Karpas-422 (cell line): ENCODE measurements around the gene C11orf16. TPM values are rescaled to one million over a fixed set of nuclear protein-coding genes. Genes with fewer than 3 reads are reported as not detected.
"Not testable (repeated sequence)": the region's sequence is repeated elsewhere in the genome, so short reads cannot be mapped to it uniquely, and the experiment has no call there.

Source experiments
- DNase-seq: peaks from one replicate; pipeline ENCODE4 v3.0.0-alpha.2; 2015
- H2AFZ ChIP-seq: fragments of 200-600 bp; sonication (generic); 2 replicates; pipeline ENCODE4 v1.6.1; 2014; ENCODE audit warnings: antibody characterized with exemption, low read length, mixed read lengths
- H3K27ac ChIP-seq: fragments of 200-600 bp; sonication (generic); 2 replicates; pipeline ENCODE4 v1.5.1; 2014; ENCODE audit warnings: mild to moderate bottlenecking, low read length, moderate library complexity
- H3K27me3 ChIP-seq: fragments of 200-600 bp; sonication (generic); 2 replicates; pipeline ENCODE4 v1.6.1; 2014; ENCODE audit warnings: low read length, mixed read lengths
- H3K36me3 ChIP-seq: fragments of 200-600 bp; sonication (generic); 2 replicates; pipeline ENCODE4 v1.6.1; 2014; ENCODE audit warnings: low read length, mixed read lengths; ENCODE audit not compliant: insufficient read depth
- H3K4me1 ChIP-seq: fragments of 200-600 bp; sonication (generic); 2 replicates; pipeline ENCODE4 v1.6.1; 2014; ENCODE audit warnings: mild to moderate bottlenecking, low read length, mixed read lengths
- H3K4me2 ChIP-seq: fragments of 200-600 bp; sonication (generic); 2 replicates; pipeline ENCODE4 v1.6.1; 2014; ENCODE audit warnings: low read length, low read depth, mild to moderate bottlenecking; ENCODE audit not compliant: poor library complexity, severe bottlenecking
- H3K4me3 ChIP-seq: fragments of 200-600 bp; sonication (generic); 2 replicates; pipeline ENCODE4 v1.5.1; 2014; ENCODE audit warnings: mild to moderate bottlenecking, antibody characterized with exemption, low read length, mixed read lengths
- H3K79me2 ChIP-seq: fragments of 200-600 bp; sonication (generic); 2 replicates; pipeline ENCODE4 v1.6.1; 2014; ENCODE audit warnings: mild to moderate bottlenecking, low read length, mixed read lengths
- H3K9ac ChIP-seq: fragments of 200-600 bp; sonication (generic); 2 replicates; pipeline ENCODE4 v1.6.0; 2014; ENCODE audit warnings: low read length
- H3K9me2 ChIP-seq: fragments of 200-600 bp; sonication (generic), shearing (Covaris generic); replicated peaks from 2 replicates; pipeline ENCODE4 v1.6.0; 2014; ENCODE audit warnings: mild to moderate bottlenecking, low read length, moderate library complexity; ENCODE audit not compliant: insufficient read depth
- H3K9me3 ChIP-seq: fragments of 300-700, 200-600 bp; sonication (generic); 2 replicates; pipeline ENCODE4 v1.6.1; 2014; ENCODE audit warnings: low read length, mixed read lengths
- H4K20me1 ChIP-seq: fragments of 200-600 bp; sonication (generic); 2 replicates; pipeline ENCODE4 v1.6.1; 2014; ENCODE audit warnings: mild to moderate bottlenecking, antibody characterized with exemption, low read length, low read depth; ENCODE audit not compliant: insufficient read depth
- total RNA-seq: library from RNA; depleted of rRNA; stranded (reverse); fragments of >200 nt; shearing (Covaris generic); gene quantifications from 2 replicates; pipeline ENCODE4 v1.2.3, GENCODE V29; 2014; ENCODE audit warnings: low replicate concordance

The C11orf16 gene
- total RNA-seq, 1 experiment from 2014 or later = not detected

GRCh38 chr11:8947230-8947943, 14.6 kb upstream of the C11orf16 start:
- Histone ChIP-seq H4K20me1 (no peaks in the 10 kb centered on the region), H3K27ac (no peak overlapping the region), H3K4me2 (no peak overlapping the region), H3K9me3 (no peaks in the 10 kb centered on the region), H3K9me2 (no peaks in the 10 kb centered on the region), H3K4me1 (no peaks in the 10 kb centered on the region), H3K4me3 (no peak overlapping the region), H3K27me3 (no peaks in the 10 kb centered on the region), H3K79me2 (no peaks in the 10 kb centered on the region), H3K36me3 (peaks cover 16% of the 10 kb centered on the region), H2AFZ (no peak overlapping the region), H3K9ac (no peak overlapping the region)
- no peak for DNase-seq

DNA sequence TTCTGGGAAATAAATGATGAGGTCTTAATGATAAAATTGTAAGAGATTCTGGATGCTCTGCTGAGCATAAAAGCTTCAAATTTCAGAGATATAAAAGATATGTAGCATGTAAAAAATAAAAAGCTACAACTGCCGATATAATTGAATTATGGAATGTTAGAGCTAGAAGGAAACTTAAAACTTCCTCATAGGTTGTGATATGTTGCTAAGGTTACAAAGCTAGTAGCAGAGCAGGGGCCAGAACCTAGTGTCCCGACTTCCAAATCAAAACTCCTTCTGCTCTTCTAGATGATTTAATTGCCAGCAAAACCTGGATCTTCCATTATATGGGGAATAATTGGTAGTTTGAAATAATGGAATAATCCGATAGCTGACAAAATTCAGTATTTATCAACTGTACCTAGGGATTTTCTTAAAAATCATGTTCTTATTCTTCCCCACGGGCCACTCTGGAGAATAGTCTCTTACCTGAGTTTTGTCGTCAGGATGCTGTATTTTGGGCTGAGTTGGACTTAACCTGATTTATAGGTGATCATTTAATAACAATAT, 9.8 kb upstream of the C11orf16 start, which contains the start of gene ASCL3:
Gene ASCL3 (minus strand): TSS at position 499 of the 549 bp plus-strand sequence. CDS start 4,855 bp downstream, outside the sequence.
- no peaks in the 10 kb centered on the region for H3K79me2 ChIP-seq
- H3K4me3 ChIP-seq = no peak within 1 kb of the TSS
- peaks cover 5% of the 10 kb centered on the region; the same call in 1 of the 2 replicates for H3K36me3 ChIP-seq
- no peak for DNase-seq
- no peak within 1 kb of the TSS for H3K4me2 ChIP-seq
- no peaks in the 10 kb centered on the region for H4K20me1 ChIP-seq
- 0 out of 2 replicates have a peak, but pooled peaks cover 3% of the 10 kb centered on the region for H3K27me3 ChIP-seq
- H3K9me2 ChIP-seq = no peaks in the 10 kb centered on the region
- H2AFZ ChIP-seq = 0 out of 2 replicates have a peak within 1 kb of the TSS, but pooled peaks have one; percentile 63
- H3K4me1 ChIP-seq = peaks cover 7% of the 10 kb centered on the region; the same call in 1 of the 2 replicates
- H3K27ac ChIP-seq = no peak within 1 kb of the TSS
- H3K9ac ChIP-seq = no peak within 1 kb of the TSS
- H3K9me3 ChIP-seq = no peaks in the 10 kb centered on the region

DNA sequence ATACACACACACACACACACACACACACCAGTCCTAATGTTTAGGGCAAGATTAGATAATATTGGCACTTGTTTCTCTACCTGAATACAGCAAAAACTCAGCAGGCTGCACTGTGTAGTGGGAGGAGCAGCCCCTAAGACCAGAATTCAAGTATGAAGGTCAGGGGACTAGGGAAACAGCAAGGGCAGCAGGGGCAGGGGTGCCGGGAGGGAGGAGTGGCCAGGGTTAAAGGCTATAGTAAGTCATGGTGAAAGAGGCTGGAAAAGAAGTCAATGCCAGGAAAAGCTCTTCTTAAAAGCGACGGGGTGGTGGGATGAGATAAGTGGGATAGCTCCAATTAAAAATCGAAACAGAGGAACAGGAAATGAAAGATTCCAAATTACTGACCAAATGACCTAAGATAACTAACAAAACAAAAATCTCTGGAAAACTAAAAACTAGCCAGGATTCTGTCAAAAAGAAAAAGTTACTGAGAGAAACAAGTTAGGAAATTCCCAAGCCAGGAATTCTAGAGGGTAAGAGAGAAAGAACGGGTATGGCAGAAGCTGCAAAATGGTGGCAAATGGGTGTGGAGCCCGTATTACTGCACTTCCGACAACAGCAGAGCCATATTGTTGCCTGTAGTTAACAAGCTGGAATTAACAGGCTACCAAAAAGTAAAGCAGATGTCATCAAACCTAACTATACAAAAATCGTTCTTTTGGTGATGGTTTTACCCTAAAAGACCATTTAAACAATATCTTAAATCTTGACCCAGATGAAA, 8.8 kb upstream of the C11orf16 start:
- Histone ChIP-seq H3K4me1 (peaks cover 7% of the 10 kb centered on the region; the same call in 1 of the 2 replicates), H2AFZ (0 out of 2 replicates have a peak overlapping the region, but pooled peaks have one; percentile 63), H3K79me2 (no peaks in the 10 kb centered on the region), H3K9me2 (no peaks in the 10 kb centered on the region), H3K27me3 (0 out of 2 replicates have a peak, but pooled peaks cover 3% of the 10 kb centered on the region), H3K9ac (no peak overlapping the region), H4K20me1 (no peaks in the 10 kb centered on the region), H3K27ac (no peak overlapping the region), H3K4me2 (no peak overlapping the region), H3K4me3 (no peak overlapping the region), H3K36me3 (no peaks in the 10 kb centered on the region), H3K9me3 (no peaks in the 10 kb centered on the region)
- no peak for DNase-seq

- Histone ChIP-seq H3K27ac (no peak overlapping the region), H3K4me2 (no peak overlapping the region), H3K27me3 (0 out of 2 replicates have a peak, but pooled peaks cover 3% of the 10 kb centered on the region), H3K4me1 (peaks cover 7% of the 10 kb centered on the region; the same call in 1 of the 2 replicates), H3K9me3 (no peaks in the 10 kb centered on the region), H3K79me2 (no peaks in the 10 kb centered on the region), H2AFZ (no peak overlapping the region), H4K20me1 (no peaks in the 10 kb centered on the region), H3K36me3 (no peaks in the 10 kb centered on the region), H3K9ac (no peak overlapping the region), H3K4me3 (no peak overlapping the region), H3K9me2 (no peaks in the 10 kb centered on the region)
- DNase-seq = no peak
Measured at GRCh38 chr11:8937659-8938058, 4.9 kb upstream of the C11orf16 start.

GRCh38 chr11:8937159-8937558, 4.4 kb upstream of the C11orf16 start:
- no peak for DNase-seq
- Histone ChIP-seq H3K9me3 (no peaks in the 10 kb centered on the region), H3K4me3 (no peak overlapping the region), H3K36me3 (no peaks in the 10 kb centered on the region), H3K79me2 (no peaks in the 10 kb centered on the region), H4K20me1 (no peaks in the 10 kb centered on the region), H3K9ac (no peak overlapping the region), H2AFZ (no peak overlapping the region), H3K4me1 (peaks cover 7% of the 10 kb centered on the region; the same call in 1 of the 2 replicates), H3K9me2 (no peaks in the 10 kb centered on the region), H3K4me2 (no peak overlapping the region), H3K27me3 (0 out of 2 replicates have a peak, but pooled peaks cover 3% of the 10 kb centered on the region), H3K27ac (no peak overlapping the region)

GRCh38 chr11:8935789-8936188, 3.0 kb upstream of the C11orf16 start:
- not testable (repeated sequence) for H3K79me2 ChIP-seq, H3K27ac ChIP-seq, H3K4me2 ChIP-seq, DNase-seq, H4K20me1 ChIP-seq, H3K9me2 ChIP-seq, H3K4me1 ChIP-seq, H3K36me3 ChIP-seq, H3K9ac ChIP-seq, H3K4me3 ChIP-seq, H3K27me3 ChIP-seq, H2AFZ ChIP-seq, H3K9me3 ChIP-seq

GRCh38 chr11:8934742-8935488, 2.2 kb upstream of the C11orf16 start:
- no peak for DNase-seq
- no peak overlapping the region for H3K4me3 ChIP-seq
- H3K9me2 ChIP-seq = no peaks in the 10 kb centered on the region
- H3K27ac ChIP-seq = no peak overlapping the region
- no peaks in the 10 kb centered on the region for H3K27me3 ChIP-seq
- H2AFZ ChIP-seq = no peak overlapping the region
- H3K79me2 ChIP-seq = no peaks in the 10 kb centered on the region
- no peaks in the 10 kb centered on the region for H3K36me3 ChIP-seq
- no peaks in the 10 kb centered on the region for H3K4me1 ChIP-seq
- H4K20me1 ChIP-seq = no peaks in the 10 kb centered on the region
- no peak overlapping the region for H3K9ac ChIP-seq
- no peak overlapping the region for H3K4me2 ChIP-seq
- H3K9me3 ChIP-seq = no peaks in the 10 kb centered on the region
